Keratinocyte (primary cell): Measurements from ENCODE around the gene TOR1B.

Experiments used
- EZH2 ChIP-seq: IDR thresholded peaks from one replicate; pipeline ENCODE4 v1.6.1; 2012; ENCODE audit warnings: inconsistent platforms, mild to moderate bottlenecking, low read length, moderate library complexity
- TF ChIP-seq, protein P1 (sequence below), 3 experiments: IDR thresholded peaks in 1 of 3; conservative IDR thresholded peaks in 1 of 3; optimal IDR thresholded peaks in 1 of 3; 2 replicates in 2 of 3; 3 replicates in 1 of 3; pipeline versions ENCODE3 to v1.5.1; 2011; ENCODE audit warnings: low read length in 3 of 3, mild to moderate bottlenecking in 3 of 3, moderate library complexity in 2 of 3, control low read depth in 1 of 3, inconsistent platforms in 1 of 3; ENCODE audit not compliant: insufficient read depth in 2 of 3; ENCODE audit errors: extremely low read depth in 1 of 3

DNA sequence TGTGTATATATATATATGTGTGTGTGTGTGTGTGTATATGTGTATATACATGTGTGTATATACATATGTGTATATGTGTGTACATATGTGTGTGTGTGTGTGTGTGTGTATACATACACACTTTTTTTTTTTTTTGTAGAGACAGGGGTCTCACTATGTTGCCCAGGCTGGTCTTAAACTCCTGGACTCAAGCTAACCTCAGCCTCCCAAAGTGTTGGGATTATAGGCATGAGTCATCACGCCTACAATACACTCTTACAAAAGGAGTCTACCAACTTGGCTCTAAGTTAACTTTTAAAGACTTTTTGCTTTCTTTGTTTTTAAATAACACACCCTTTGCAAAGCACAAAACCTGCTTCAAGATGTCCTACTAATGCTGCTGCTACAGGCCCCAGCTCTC lies 30.0 kb downstream of the TOR1B start:
- TF ChIP-seq, protein P1, sequence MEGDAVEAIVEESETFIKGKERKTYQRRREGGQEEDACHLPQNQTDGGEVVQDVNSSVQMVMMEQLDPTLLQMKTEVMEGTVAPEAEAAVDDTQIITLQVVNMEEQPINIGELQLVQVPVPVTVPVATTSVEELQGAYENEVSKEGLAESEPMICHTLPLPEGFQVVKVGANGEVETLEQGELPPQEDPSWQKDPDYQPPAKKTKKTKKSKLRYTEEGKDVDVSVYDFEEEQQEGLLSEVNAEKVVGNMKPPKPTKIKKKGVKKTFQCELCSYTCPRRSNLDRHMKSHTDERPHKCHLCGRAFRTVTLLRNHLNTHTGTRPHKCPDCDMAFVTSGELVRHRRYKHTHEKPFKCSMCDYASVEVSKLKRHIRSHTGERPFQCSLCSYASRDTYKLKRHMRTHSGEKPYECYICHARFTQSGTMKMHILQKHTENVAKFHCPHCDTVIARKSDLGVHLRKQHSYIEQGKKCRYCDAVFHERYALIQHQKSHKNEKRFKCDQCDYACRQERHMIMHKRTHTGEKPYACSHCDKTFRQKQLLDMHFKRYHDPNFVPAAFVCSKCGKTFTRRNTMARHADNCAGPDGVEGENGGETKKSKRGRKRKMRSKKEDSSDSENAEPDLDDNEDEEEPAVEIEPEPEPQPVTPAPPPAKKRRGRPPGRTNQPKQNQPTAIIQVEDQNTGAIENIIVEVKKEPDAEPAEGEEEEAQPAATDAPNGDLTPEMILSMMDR (optimal IDR thresholded peaks at IDR 0.05 in 1 of 3, IDR thresholded peaks at IDR 0.05 in 1 of 3, conservative IDR thresholded peaks at IDR 0.05 in 1 of 3; ENCODE audit: extremely low read depth in 1 of 3, insufficient read depth in 2 of 3, low read length in 3 of 3) = no peak
- no peak for TF ChIP-seq EZH2
